Activated CD4-positive, alpha-beta T cell treated with anti-CD3 and anti-CD28 coated beads, Interleukin-2, Interleukin-4, amounts not matched to agents 100 ng/mL and 50 ng/mL, durations not matched to agents 16 hours and 8 hours (primary cell): ENCODE measurements around the gene ERN1.
"Not testable (repeated sequence)": the region's sequence is repeated elsewhere in the genome, so short reads cannot be mapped to it uniquely, and the experiment has no call there.

Experiments used
- DNase-seq: peaks from one replicate; pipeline ENCODE4 v3.0.0-alpha.2; 2020; ENCODE audit warnings: low spot score

ERN1 gene

GRCh38 chr17:64025732-64026294, 104.1 kb downstream of the ERN1 start:
- DNase-seq, result peak; percentile 92

DNA sequence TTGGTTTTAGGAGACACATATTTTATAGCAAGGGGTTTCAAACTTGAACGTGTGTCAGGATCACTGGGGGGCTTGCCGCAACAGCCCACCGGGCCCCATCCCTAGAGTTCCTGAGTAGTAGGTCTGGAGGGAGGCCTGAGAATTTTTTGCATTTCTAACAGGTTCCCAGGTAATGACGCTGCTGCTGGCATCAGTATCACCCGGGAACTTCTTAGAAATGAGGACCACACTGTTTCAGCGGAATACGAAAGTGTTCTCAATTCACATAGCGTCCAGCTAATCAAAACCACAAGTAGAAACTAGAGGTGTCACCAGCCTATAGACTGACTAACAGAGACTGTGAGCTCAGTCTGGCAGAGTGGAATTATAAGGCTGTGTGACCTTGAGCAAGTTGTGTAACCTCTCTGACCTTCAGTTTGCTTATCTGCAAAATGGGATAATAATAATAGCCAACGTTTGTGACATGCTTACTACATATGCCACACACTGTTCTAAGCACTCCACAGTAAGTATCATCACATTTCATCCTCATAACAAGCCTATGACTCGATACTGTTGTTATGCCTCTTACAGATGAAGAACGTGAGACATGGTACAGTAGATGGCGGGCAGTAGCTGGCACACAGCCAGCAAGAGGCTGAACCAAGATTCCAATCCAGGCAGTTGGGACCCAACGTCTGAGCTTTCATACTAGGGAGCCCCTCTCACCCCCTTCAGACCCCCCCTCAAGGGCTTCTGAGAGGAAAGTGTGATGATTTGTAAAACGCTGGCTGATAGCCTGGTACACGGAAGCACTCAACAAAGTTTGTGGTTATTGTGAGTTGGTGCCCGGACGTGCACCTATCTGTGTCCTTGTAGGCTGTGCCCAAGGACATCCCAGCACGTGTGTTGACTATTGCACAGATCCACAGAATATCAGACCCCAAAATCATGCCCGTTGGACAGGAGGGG, 104.9 kb downstream of the ERN1 start:
- peak; percentile 82 for DNase-seq

DNA sequence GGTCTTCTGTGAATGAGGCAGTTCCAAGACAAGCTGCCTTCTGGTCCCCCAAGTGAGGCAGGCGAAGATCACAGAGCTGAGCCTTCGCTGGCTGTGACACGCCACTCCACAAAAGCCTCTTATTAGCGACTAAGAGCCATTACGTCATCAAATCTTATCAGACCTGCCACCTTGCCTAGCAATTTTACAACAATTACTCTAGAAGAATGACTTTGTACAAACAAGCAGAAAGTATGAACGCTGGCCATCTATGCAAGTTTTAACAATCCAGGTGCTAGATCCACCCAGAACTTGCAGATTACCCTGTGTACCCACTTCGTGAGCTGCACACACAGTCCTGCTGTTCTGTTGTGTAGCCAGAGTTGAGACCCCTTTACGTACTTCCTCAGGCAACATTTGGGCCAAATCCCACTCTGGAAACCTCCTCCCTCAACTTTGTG, 105.7 kb downstream of the ERN1 start:
- DNase-seq, result no peak

GRCh38 chr17:64022611-64023063, 107.3 kb downstream of the ERN1 start:
- no peak for DNase-seq

GRCh38 chr17:64020056-64020766, 109.7 kb downstream of the ERN1 start, which contains the start of gene ICAM2:
Gene ICAM2 (minus strand): TSS chr17:64020633. CDS start chr17:64006691, 13,942 bp downstream.
- DNase-seq, result peak; percentile 92

- not testable (repeated sequence) for DNase-seq
Observed at GRCh38 chr17:64019551-64019961, 110.4 kb downstream of the ERN1 start.

- no peak for DNase-seq
Observed at GRCh38 chr17:64017381-64017980, 112.5 kb downstream of the ERN1 start.

- DNase-seq, result no peak
Observed at GRCh38 chr17:64016974-64017373, 113.0 kb downstream of the ERN1 start.

- no peak for DNase-seq
Observed at GRCh38 chr17:64016231-64016784, 113.6 kb downstream of the ERN1 start.

DNA sequence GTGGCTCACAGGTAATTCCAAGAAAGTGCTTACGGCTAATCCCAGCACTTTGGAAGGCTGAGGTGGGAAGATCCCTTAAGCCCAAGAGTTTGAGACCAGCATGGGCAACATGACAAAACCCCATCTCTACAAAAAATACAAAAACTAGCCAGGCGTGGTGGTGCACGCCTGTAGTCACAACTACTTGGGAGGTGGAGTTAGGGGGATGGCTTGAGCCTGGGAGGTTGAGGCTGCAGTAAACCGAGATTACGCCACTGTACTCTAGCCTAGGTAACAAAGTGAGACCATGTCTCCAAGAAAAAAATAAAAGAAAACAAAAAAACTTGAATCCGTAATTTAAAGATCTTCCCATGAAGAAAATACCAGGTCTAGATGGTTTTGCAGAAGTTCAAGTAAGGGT, 114.5 kb downstream of the ERN1 start:
- DNase-seq, result no peak

DNA sequence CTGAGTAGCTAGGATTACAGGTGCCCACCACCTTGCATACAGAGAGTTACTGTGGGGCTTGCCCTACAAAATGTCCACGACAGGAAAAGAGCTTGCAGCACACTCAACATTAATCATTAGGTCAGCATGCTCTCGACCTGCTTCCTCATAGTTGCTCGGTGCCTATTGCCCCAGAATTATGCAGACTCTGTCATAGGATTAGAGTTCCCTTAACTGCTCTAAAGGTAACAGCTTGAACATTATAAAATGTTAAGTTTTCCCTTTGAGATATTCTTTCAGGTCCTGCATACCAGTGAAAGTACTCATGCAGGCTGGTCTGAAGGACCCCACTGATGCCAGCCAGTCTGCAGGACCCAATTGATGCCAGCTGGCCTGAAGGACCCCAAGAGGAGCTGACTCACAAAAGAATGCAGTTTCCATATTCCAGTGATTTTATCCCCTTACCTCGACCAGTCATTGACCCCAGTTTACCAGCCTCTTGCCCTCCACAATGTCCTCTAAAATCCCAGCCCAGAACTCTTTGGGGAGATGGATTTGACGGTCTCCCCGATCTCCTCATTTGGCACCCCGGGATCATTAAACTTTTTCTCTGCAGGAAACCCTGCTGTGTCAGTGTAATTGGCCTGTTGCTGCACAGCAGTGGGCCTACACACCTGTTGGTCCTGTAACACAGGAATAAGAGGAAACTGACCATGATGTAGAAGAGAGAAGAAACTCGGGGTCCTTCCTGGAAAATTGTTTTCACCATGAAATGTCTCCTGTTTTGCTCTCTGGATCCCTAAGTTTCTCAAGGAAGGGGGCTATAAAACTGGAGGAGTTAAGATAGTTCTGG, 120.2 kb downstream of the ERN1 start:
- no peak for DNase-seq

GRCh38 chr17:64008830-64009229, 121.1 kb downstream of the ERN1 start:
- DNase-seq, result no peak

GRCh38 chr17:64008346-64008745, 121.6 kb downstream of the ERN1 start:
- DNase-seq, result no peak

DNA sequence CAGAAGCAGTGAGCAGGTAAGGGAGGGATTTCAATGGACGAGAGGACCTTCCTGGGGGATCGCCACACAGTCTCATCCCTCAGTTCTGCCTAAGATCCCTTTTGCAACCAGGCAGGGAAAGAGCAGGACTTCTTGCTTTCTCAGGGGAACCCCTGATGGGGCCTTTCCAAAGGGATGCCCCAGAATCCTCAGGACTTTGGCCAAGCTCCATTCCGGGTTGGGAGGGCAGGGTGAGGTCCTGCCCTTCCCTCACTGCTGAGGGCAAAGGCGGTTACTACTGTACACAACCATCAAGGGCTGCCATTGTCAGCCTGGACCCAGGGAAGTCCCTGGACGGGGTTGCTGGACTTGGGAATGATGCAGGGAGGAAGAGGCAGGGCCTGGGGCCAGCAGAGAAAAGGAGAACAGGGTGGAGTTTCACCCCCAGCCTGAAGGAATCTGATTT, 122.1 kb downstream of the ERN1 start:
- DNase-seq, result no peak

GRCh38 chr17:64007089-64007837, 122.7 kb downstream of the ERN1 start:
- DNase-seq, result not testable (repeated sequence)

DNA sequence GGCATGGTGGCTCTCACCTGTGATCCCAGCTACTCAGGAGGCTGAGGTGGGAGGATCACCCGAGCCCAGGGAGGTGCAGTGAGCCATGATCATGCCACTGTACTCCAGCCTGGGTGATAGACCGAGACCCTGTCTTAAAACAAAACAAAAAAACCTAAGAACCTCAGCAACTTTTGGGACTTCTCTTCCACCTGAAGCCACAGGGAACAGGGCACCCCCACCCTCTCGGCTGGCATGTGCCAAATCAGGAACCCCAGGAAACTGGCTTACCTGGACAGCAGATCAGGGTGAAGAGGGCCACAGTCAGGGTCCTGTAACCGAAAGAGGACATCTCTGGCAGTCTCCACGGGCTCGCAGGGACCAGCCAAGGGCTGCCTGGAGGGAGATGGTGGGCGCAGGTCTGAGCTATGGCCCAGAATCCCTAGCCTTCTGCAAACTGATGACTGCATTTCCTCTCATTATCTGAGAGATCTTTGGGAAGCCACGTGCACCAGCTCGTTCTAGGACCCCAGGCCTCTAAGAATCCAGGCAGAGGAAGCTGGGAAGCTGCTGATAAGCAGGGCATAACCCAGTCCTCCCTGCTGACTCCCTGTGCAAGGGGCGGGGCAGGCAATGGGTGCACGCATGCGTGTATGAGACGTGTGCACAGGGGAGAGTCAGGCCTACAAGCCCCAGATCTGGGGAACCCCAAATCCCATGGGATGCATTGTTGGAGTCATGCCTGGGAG, 123.4 kb downstream of the ERN1 start:
- no peak for DNase-seq

DNA sequence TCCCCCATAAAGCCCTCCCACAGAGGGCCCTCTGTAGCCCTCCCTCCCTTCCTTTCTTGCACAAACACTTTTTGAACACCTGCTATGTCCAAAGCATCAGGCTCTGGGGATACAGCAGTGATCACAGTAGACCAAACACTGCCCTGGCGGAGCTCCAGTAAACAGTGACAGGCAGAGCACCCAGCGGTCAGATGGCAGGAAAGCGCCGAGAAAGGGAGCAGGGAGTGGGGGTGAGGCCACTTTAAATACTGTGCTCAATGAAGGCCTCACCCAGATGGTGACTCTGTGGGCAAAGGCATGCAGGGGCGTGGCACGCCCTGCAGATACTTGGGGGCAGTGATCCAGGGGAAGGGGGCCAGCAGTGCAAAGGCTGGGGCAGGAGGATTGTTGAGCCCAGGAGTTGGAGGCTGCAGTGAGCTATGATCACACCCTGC, 124.2 kb downstream of the ERN1 start:
- no peak for DNase-seq

DNA sequence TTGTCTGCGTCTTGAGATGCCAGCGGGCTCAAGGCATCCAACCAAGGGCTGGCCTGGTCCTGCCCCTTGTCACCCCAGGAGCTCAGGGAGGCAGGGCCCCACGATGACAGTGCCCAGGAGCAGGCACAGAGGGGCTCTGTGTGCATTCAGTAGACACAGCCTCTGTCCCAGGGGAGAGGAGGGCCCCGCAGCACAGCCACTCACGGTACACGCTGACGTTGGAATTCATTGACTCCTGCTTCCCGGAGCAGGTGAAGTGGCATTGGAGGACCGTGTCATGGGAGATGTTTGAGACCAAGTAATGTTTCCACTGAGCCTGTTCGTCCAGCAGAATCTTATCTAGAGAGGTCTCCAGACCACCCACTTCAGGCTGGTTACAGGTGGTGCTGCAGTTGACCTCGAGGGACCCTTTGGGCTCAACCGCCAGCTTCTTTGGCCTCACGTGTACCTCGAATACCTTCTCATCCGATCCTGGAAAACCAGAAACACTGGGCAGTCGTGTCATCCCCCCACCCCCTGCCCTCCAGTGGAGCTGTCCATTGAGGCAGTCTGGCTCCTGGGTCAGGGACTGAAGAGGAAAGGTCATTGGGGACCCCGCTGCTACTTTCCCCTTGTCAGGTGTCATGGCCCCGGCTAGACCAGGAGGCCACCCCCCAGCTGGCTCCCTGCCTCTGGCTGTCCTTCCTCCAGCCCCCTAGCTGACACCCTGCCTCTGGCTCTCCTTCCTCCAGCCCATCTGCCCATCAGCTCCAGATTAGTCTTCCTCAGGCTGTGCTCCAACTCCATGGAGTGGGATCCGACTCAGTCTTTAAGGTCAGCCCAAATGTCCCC, 124.8 kb downstream of the ERN1 start:
- no peak for DNase-seq
